ENCODE data around the gene E4F1. TPM values are rescaled to one million over a fixed set of nuclear protein-coding genes. Genes with fewer than 3 reads are reported as not detected.

E4F1 gene
- total and polyA plus RNA-seq, 7 donors: 10.8 to 26.9 (median 19.4) TPM

DNA sequence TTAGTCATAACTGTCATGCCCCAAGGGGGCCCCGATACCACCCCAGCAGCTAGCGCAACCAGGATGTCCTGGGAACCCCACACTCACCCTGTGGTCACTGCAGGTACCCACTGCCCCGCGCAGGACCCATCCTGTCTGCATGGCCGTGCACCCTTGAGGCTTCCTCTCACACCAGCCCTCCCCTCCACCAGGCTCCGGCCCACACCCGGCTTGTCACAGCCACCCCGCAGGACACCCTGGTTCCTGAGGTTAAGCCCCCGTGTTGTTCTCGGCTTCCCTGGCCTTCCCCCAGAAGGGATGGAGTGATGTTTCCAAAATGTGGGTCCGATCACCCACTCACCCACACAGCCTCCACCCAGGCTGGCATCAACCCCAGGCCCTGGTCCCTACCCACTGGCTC lies 20.4 kb downstream of the E4F1 start:
- intact Hi-C loops (cut with DNase I): no loop called here
- H3K36me3 ChIP-seq: peaks cover 41 to 65% (median 50%) of the 10 kb centered on the region in 4 donors

DNA sequence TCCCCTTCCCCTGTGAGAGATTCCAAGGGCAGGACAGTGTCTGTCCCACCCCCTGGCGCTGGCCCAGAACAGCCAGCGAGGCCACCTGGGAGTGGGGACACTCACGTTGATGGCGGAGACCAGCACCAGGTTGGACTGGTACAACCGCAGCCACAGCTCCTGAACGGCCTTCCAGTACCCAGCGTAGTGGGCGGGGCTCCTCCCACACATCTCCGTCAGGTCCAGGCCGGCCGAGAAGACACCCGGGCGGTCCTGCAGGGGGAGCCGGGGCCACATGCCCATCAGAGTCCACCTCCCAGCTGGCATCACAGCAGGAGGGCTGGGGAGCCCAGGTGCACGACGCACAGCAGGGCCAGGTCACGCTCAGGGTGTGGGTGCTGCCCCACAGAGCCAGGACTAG lies 20.9 kb downstream of the E4F1 start:
- H3K9me3 ChIP-seq: no peaks in the 10 kb centered on the region
- WGBS, 2 donors: 83 to 87% methylated on average over 17 of the region's 17 CpGs
- H3K4me1 ChIP-seq: peaks cover 0 to 8% (median 2%) of the 10 kb centered on the region in 4 donors
- intact Hi-C loops (cut with DNase I): no loop called here
- no peak overlapping the region for H3K27ac ChIP-seq
- H3K27me3 ChIP-seq: no peaks in the 10 kb centered on the region
- no peak overlapping the region for H3K4me3 ChIP-seq
- DNase-seq: no peak
- H3K36me3 ChIP-seq: peaks cover 41 to 65% (median 50%) of the 10 kb centered on the region in 4 donors
- no peak for TF ChIP-seq POLR2A (IDR thresholded peaks at IDR 0.05)
- TF ChIP-seq, protein P1, sequence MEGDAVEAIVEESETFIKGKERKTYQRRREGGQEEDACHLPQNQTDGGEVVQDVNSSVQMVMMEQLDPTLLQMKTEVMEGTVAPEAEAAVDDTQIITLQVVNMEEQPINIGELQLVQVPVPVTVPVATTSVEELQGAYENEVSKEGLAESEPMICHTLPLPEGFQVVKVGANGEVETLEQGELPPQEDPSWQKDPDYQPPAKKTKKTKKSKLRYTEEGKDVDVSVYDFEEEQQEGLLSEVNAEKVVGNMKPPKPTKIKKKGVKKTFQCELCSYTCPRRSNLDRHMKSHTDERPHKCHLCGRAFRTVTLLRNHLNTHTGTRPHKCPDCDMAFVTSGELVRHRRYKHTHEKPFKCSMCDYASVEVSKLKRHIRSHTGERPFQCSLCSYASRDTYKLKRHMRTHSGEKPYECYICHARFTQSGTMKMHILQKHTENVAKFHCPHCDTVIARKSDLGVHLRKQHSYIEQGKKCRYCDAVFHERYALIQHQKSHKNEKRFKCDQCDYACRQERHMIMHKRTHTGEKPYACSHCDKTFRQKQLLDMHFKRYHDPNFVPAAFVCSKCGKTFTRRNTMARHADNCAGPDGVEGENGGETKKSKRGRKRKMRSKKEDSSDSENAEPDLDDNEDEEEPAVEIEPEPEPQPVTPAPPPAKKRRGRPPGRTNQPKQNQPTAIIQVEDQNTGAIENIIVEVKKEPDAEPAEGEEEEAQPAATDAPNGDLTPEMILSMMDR (IDR thresholded peaks at IDR 0.05): no peak
- no peak for TF ChIP-seq POLR2AphosphoS5 (IDR thresholded peaks at IDR 0.05)
- TF ChIP-seq EP300 (IDR thresholded peaks at IDR 0.05): no peak

More for the DNA sequence above, 20.4 kb downstream of the E4F1 start:
- H3K27me3 ChIP-seq: no peaks in the 10 kb centered on the region
- no peak overlapping the region for H3K27ac ChIP-seq
- WGBS, 2 donors: 96% methylated on average over 11 of the region's 11 CpGs
- H3K4me3 ChIP-seq: no peak overlapping the region
- DNase-seq: no peak
- H3K9me3 ChIP-seq: no peaks in the 10 kb centered on the region
- peaks cover 0 to 2% (median 0%) of the 10 kb centered on the region in 4 donors for H3K4me1 ChIP-seq
- TF ChIP-seq, protein P1 (IDR thresholded peaks at IDR 0.05): no peak
- no peak for TF ChIP-seq POLR2AphosphoS5 (IDR thresholded peaks at IDR 0.05)
- no peak for TF ChIP-seq POLR2A (IDR thresholded peaks at IDR 0.05)
- no peak for TF ChIP-seq EP300 (IDR thresholded peaks at IDR 0.05)

DNA sequence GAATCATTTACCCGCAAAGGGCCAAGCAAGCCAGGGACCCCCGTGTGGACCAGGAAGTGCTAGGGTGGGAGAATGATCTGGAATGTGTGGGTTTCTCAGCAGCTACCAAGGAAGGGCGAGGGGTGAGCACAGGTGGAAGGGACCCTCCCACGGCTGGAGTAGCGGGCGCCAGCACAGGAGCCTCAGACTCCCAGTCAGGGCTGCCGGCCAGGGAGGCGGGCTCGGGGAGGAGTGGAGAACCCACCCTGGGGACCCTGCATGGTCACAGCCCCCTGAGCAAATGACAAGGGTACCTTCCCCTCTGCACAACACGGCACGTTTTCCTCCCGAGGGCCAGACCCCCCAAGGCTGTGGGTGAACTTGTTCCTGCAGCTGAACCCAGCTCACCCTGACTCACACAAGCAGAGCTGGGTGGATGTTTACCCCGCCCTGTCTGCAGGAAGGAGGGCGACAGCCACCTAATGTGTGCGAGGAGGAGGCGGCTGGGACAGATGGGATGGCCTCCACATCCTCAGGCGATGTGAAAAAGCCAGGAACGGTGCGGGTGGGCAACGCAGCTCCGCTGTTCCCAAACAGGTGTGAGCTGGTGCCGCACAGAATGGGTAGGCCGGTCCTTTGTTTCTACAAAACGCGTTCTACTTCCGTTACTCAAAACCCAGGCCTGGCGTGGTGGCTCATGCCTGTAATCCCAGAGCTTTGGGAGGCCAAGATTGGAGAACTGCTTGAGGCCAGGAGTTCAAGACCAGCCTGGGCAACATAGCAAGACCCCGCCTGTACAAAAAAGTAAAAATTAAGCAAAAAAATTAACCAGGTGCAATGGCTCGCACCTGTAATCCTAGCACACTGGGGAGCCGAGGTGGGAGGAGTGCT lies 21.8 kb downstream of the E4F1 start:
- no peak overlapping the region for H3K27ac ChIP-seq
- H3K4me1 ChIP-seq: peaks cover 0 to 13% (median 8%) of the 10 kb centered on the region in 4 donors
- H3K4me3 ChIP-seq: no peak overlapping the region
- TF ChIP-seq, protein P1 (IDR thresholded peaks at IDR 0.05): no peak
- TF ChIP-seq POLR2AphosphoS5 (IDR thresholded peaks at IDR 0.05): no peak
- no peak for TF ChIP-seq POLR2A (IDR thresholded peaks at IDR 0.05)
- no peak for TF ChIP-seq EP300 (IDR thresholded peaks at IDR 0.05)
- H3K36me3 ChIP-seq: peaks cover 41 to 59% (median 50%) of the 10 kb centered on the region in 4 donors
- intact Hi-C loops (cut with DNase I): no loop called here
- no peaks in the 10 kb centered on the region for H3K27me3 ChIP-seq
- no peaks in the 10 kb centered on the region for H3K9me3 ChIP-seq
- no peak for DNase-seq
- WGBS, 2 donors: 95 to 96% methylated on average over 30 of the region's 30 CpGs

DNA sequence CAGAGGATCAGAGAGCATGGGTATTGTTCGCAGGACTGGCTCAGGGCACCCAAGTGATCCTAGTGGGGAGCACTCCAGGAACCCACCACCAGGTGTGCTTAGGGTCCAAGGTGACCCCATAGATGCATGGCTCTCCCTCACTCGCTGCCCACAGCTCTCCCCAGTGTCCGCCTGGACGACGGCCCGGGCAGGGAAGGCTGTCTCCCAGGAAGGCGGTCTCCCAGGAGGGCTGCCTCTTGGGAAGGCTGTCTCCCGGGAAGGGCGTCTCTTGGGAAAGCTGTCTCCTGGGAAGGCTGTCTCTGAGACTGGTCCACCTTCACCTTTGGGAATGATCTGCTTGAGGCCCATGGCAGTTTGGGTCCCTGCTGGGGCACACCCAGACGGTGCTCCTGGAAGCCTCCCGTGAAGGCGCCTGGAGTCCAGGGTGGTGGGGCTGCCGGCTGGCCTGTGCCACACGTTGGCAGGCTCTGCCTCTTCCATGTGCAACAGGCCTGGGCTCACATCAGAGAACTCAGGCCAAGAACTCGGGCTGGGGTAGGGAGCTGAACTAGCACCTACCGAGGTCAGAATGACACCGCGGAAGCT lies 23.0 kb downstream of the E4F1 start:
- intact Hi-C loops (cut with DNase I): no loop called here
- WGBS, 2 donors: 93 to 94% methylated on average over 18 of the region's 18 CpGs

More for the DNA sequence above, 23.0 kb downstream of the E4F1 start:
- Histone ChIP-seq H3K4me1 (peaks cover 0 to 20% (median 15%) of the 10 kb centered on the region in 4 donors), H3K9me3 (no peaks in the 10 kb centered on the region), H3K4me3 (no peak overlapping the region), H3K36me3 (peaks cover 41 to 54% (median 48%) of the 10 kb centered on the region in 4 donors), H3K27ac (no peak overlapping the region), H3K27me3 (no peaks in the 10 kb centered on the region)
- DNase-seq: no peak
- no peak for TF ChIP-seq POLR2A (IDR thresholded peaks at IDR 0.05)
- no peak for TF ChIP-seq EP300 (IDR thresholded peaks at IDR 0.05)
- no peak for TF ChIP-seq POLR2AphosphoS5 (IDR thresholded peaks at IDR 0.05)
- TF ChIP-seq, protein P1 (IDR thresholded peaks at IDR 0.05): no peak
